Activated CD4-positive, alpha-beta T cell treated with anti-CD3 and anti-CD28 coated beads for 1 hour (primary cell): ENCODE results near the gene MBD1.
A peak's percentile ranks its signal among the peaks of the same experiment; 100 is the strongest.
"Not testable (repeated sequence)": the region's sequence is repeated elsewhere in the genome, so short reads cannot be mapped to it uniquely, and the experiment has no call there.

Experiments used
- DNase-seq: peaks from one replicate; pipeline ENCODE4 v3.0.0-alpha.2; 2020

MBD1 gene

GRCh38 chr18:50268022-50268747 is 13.1 kb downstream of the MBD1 start:
- peak; percentile 67 for DNase-seq

- DNase-seq: peak; percentile 66
These were observed 15.0 kb downstream of the MBD1 start, which contains the start of gene CFAP53 for GRCh38 chr18:50266248-50266704. CFAP53 (minus strand) TSS chr18:50266495; CDS start chr18:50266404, 91 bp downstream.

- DNase-seq: no peak
These were observed 18.3 kb downstream of the MBD1 start for GRCh38 chr18:50262977-50263376.

GRCh38 chr18:50250935-50251334 is 30.4 kb downstream of the MBD1 start:
- DNase-seq: no peak

- DNase-seq: no peak
These were observed 31.7 kb downstream of the MBD1 start for GRCh38 chr18:50249576-50249975.

- no peak for DNase-seq
These were observed 33.8 kb downstream of the MBD1 start for GRCh38 chr18:50247561-50247960.

- DNase-seq: not testable (repeated sequence)
These were observed 39.6 kb downstream of the MBD1 start for GRCh38 chr18:50241768-50242167.

GRCh38 chr18:50240080-50240563 is 41.2 kb downstream of the MBD1 start:
- DNase-seq: no peak

- DNase-seq: no peak
These were observed 48.9 kb downstream of the MBD1 start for GRCh38 chr18:50232419-50232818.

- no peak for DNase-seq
These were observed 49.7 kb downstream of the MBD1 start for GRCh38 chr18:50231621-50232020.

- DNase-seq: not testable (repeated sequence)
These were observed 61.1 kb downstream of the MBD1 start for GRCh38 chr18:50220249-50220648.
